SJCRH30 (cell line): ENCODE measurements around the gene CREB3L1. TPM values are rescaled to one million over a fixed set of nuclear protein-coding genes. Genes with fewer than 3 reads are reported as not detected.
"Not testable (repeated sequence)": the region's sequence is repeated elsewhere in the genome, so short reads cannot be mapped to it uniquely, and the experiment has no call there.

Experiments
- DNase-seq, 2 experiments: peaks; one replicate each; pipeline ENCODE4 v3.0.0-alpha.2; 2015 to 2020
- H3K27ac ChIP-seq: fragments of 250-450 bp; sonication (Bioruptor Pico); 2 replicates; pipeline ENCODE4 v1.5.1; 2020; ENCODE audit warnings: mild to moderate bottlenecking, moderate library complexity
- H3K27me3 ChIP-seq: fragments of 250-450 bp; sonication (Bioruptor Pico); 2 replicates; pipeline ENCODE4 v1.5.1; 2020; ENCODE audit warnings: mild to moderate bottlenecking, moderate library complexity
- H3K36me3 ChIP-seq: fragments of 250-450 bp; sonication (Bioruptor Pico); 2 replicates; pipeline ENCODE4 v1.5.1; 2020; ENCODE audit warnings: mild to moderate bottlenecking, moderate library complexity
- H3K4me1 ChIP-seq: fragments of 250-450 bp; sonication (Bioruptor Pico); 2 replicates; pipeline ENCODE4 v1.5.1; 2020; ENCODE audit warnings: mild to moderate bottlenecking, moderate library complexity
- H3K4me3 ChIP-seq: fragments of 250-450 bp; sonication (Bioruptor Pico); 2 replicates; pipeline ENCODE4 v1.5.1; 2020; ENCODE audit warnings: mild to moderate bottlenecking, moderate library complexity
- H3K9me3 ChIP-seq: fragments of 250-450 bp; sonication (Bioruptor Pico); replicated peaks from 2 replicates; pipeline ENCODE4 v1.5.1; 2020; ENCODE audit warnings: mild to moderate bottlenecking, moderate library complexity
- total RNA-seq: library from RNA; depleted of rRNA; stranded (reverse); fragments of >200 nt; shearing (Covaris generic); gene quantifications from 2 replicates; pipeline ENCODE4 v1.2.3, GENCODE V29; 2014

The CREB3L1 gene
- total RNA-seq, 1 experiment from 2014 or later: 0.34 TPM

DNA sequence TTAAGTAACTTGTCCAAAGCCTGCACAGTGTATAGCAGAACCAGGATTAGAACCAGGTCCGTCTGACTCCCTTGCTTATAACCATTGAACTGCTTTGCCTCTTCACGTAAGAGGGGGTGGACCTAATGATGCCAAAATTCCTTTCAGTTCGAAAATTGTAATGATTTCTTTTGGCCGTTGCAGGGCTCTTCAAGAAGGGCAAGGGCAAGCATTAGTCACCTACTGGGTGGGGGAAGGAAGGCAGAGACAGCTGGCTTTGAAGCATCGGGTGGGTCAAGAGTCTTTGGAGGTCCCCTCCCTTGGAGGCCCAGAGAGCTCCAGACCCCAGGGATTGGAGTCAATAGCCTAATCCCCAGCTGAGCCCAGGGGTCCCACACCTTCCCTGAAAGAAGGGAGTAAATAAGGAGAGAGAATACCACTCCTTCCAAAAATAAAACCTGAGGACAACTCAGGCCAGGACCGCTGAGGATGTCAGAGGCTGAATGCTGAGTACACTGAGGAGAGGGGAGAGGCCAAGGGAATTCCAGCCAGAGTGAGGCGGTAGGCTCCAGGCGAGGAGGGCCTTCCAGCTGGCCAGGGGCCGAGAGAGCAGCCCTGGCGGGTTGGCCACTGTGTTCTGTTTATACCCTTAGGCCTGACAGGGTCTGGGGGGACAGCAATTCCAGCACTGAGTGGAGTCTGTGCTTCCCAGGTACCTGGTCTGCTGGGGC, 14.1 kb downstream of the CREB3L1 start:
- Histone ChIP-seq H3K27me3 (0 out of 2 replicates have a peak, but pooled peaks cover 4% of the 10 kb centered on the region), H3K9me3 (no peaks in the 10 kb centered on the region), H3K4me1 (peaks cover 17% of the 10 kb centered on the region), H3K27ac (no peak overlapping the region), H3K36me3 (no peaks in the 10 kb centered on the region), H3K4me3 (no peak overlapping the region)
- no peak for DNase-seq

DNA sequence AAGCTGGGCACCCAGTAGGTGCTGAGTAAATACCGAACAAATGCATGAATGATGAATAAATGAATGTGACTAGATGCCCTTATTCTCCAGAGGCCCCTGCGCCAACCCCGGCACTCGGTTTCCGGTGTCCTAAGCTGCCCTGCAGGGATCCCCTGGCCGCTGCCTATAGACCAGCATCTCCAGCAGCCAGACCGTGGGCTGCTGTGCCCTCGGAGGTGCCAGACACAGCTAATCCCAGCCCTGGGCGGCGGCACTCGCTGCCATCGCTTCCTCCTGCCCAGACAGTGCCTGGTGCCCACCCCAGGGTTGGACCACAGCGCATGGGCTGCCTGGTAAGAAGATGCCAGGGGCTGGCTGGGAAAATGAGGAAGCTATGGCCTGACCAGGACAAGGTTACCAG, 15.6 kb downstream of the CREB3L1 start:
- peaks cover 20% of the 10 kb centered on the region for H3K4me1 ChIP-seq
- no peak overlapping the region for H3K4me3 ChIP-seq
- no peaks in the 10 kb centered on the region for H3K27me3 ChIP-seq
- DNase-seq: no peak
- H3K27ac ChIP-seq: no peak overlapping the region
- H3K9me3 ChIP-seq: no peaks in the 10 kb centered on the region
- H3K36me3 ChIP-seq: no peaks in the 10 kb centered on the region

- H3K36me3 ChIP-seq: no peaks in the 10 kb centered on the region
Measured at GRCh38 chr11:46293641-46294103, 16.2 kb downstream of the CREB3L1 start.

DNA sequence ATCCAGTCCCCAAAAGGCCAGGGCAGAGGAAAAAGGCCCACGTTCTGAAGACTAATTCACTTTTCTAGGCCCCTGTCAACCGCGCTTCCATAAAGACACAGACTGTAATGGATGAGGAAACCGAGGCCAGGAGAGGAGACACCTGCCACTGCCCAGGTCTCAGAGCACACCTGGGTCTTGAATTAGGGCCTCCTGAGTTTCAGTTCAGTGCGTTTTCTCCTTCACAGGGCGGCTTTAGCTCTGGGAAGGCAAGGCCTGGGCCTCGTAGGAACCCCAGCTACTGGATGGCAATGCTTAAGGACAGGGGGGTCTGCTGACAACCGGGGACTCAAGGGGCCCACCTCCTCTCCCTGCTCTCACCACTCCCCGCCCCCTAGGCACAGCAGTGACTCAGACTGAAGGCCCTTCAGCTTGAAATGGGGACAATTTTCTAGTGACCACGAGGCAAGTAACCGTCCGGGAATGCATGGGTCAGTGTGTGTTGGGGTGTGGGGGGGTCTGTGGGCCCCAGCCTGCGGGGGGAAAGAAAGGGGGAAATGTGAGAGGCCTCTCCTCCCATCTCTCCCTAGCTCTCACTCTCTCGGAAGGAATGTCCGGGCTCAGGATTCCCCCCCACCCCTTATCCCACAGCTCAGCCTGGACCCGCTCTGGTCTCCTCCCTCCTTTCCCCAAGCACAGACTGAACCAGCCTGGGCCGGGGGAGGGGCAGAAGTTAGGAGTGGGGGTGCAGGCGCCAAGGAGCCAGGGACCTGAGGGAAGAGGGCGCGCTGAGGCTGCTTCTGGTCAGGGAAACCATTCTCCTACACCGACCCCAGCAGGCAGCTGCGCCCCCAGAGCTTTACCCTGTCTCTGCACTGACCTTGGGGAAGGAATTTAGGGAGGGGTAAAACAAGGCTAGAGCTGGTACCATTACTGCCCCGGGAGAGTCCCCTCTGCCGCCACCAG, 17.2 kb downstream of the CREB3L1 start:
- H3K36me3 ChIP-seq: no peaks in the 10 kb centered on the region
- H3K9me3 ChIP-seq: no peaks in the 10 kb centered on the region
- H3K4me3 ChIP-seq: peak overlapping the region; percentile 55
- H3K27me3 ChIP-seq: no peaks in the 10 kb centered on the region
- peaks cover 20% of the 10 kb centered on the region for H3K4me1 ChIP-seq
- DNase-seq: peak; percentile 49 to 55
- H3K27ac ChIP-seq: peak overlapping the region; percentile 9

More at GRCh38 chr11:46293641-46294103, 16.2 kb downstream of the CREB3L1 start:
- no peaks in the 10 kb centered on the region for H3K9me3 ChIP-seq
- H3K27me3 ChIP-seq: no peaks in the 10 kb centered on the region
- H3K4me3 ChIP-seq: no peak overlapping the region
- peaks cover 20% of the 10 kb centered on the region for H3K4me1 ChIP-seq
- H3K27ac ChIP-seq: no peak overlapping the region
- no peak for DNase-seq

- Histone ChIP-seq H3K4me1 (peaks cover 16% of the 10 kb centered on the region), H3K9me3 (no peaks in the 10 kb centered on the region), H3K4me3 (peak overlapping the region; percentile 55), H3K36me3 (no peaks in the 10 kb centered on the region), H3K27ac (peak overlapping the region; percentile 9), H3K27me3 (no peaks in the 10 kb centered on the region)
- DNase-seq: peak; percentile 86 to 88
Measured at GRCh38 chr11:46295312-46296058, 18.0 kb downstream of the CREB3L1 start.

DNA sequence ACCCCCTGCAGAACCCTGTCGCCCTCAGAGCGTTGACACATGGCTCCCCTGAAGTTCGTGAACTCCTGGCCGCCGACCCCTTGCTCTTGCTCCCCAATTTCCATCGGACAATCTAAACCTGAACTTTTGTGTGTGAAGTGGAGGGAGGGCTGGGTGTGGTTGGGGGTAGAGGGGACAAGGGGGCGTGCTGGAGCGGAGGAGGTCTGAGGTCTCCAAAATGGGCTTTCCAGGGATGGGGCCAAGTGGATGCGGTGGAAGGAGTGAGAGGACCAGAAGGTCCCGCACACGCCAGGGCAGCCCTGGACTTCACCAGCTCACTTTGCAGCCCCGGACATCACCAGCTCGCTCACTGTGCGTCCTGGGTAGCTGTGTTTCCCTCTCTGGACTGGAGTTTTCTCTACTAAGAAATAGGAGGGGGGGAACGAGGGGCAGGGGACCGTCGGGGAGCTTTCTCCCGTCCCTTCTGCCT, 18.6 kb downstream of the CREB3L1 start:
- no peaks in the 10 kb centered on the region for H3K36me3 ChIP-seq

GRCh38 chr11:46296528-46297448, 19.3 kb downstream of the CREB3L1 start:
- Histone ChIP-seq H3K4me3 (peak overlapping the region; percentile 55), H3K4me1 (peaks cover 11% of the 10 kb centered on the region)

More for the DNA sequence above, 18.6 kb downstream of the CREB3L1 start:
- H3K4me3 ChIP-seq: peak overlapping the region; percentile 55
- H3K9me3 ChIP-seq: no peaks in the 10 kb centered on the region
- peak overlapping the region; percentile 6; the same call in 1 of the 2 replicates for H3K27ac ChIP-seq
- DNase-seq: no peak
- H3K27me3 ChIP-seq: no peaks in the 10 kb centered on the region
- H3K4me1 ChIP-seq: peaks cover 12% of the 10 kb centered on the region

GRCh38 chr11:46298699-46299433, 21.4 kb downstream of the CREB3L1 start:
- H3K4me1 ChIP-seq: peaks cover 11% of the 10 kb centered on the region
- DNase-seq: no peak

More at GRCh38 chr11:46296528-46297448, 19.3 kb downstream of the CREB3L1 start:
- H3K27ac ChIP-seq: peak overlapping the region; percentile 6; the same call in 1 of the 2 replicates
- H3K36me3 ChIP-seq: no peaks in the 10 kb centered on the region
- DNase-seq: peak; percentile 86 to 91
- no peaks in the 10 kb centered on the region for H3K9me3 ChIP-seq
- H3K27me3 ChIP-seq: no peaks in the 10 kb centered on the region

DNA sequence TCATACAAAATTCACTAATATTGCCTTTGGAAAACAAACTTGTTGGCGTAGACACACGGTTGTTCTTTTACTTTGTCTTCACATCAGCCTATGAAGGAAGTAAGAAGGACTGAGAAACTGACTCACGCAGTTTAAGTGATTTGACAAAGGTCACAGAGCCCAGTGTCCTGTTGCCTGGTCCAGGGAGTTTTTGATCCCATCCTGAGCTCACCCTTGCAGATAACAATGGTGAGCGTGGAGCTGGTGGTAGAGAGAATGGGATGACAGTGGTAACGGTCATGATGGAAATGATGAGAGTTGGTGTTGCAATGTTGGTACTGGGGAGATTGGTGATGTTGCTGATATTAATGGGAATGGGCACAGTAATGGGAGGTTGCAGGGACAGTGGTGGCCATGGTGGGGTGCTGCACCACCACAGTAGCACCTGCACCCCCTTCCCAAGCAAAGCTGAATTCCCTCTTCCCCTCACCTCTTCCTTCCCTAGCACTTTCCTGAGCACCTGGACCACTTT, 22.0 kb downstream of the CREB3L1 start:
- H3K36me3 ChIP-seq: no peaks in the 10 kb centered on the region

More at GRCh38 chr11:46298699-46299433, 21.4 kb downstream of the CREB3L1 start:
- no peaks in the 10 kb centered on the region for H3K36me3 ChIP-seq
- H3K9me3 ChIP-seq: no peaks in the 10 kb centered on the region
- no peaks in the 10 kb centered on the region for H3K27me3 ChIP-seq
- no peak overlapping the region for H3K4me3 ChIP-seq
- H3K27ac ChIP-seq: no peak overlapping the region

GRCh38 chr11:46300270-46300669, 22.8 kb downstream of the CREB3L1 start:
- Histone ChIP-seq H3K27me3 (no peaks in the 10 kb centered on the region), H3K27ac (no peak overlapping the region), H3K4me3 (no peak overlapping the region), H3K9me3 (no peaks in the 10 kb centered on the region), H3K4me1 (peaks cover 9% of the 10 kb centered on the region), H3K36me3 (no peaks in the 10 kb centered on the region)
- DNase-seq: no peak

More for the DNA sequence above, 22.0 kb downstream of the CREB3L1 start:
- Histone ChIP-seq H3K27me3 (no peaks in the 10 kb centered on the region), H3K4me1 (peaks cover 9% of the 10 kb centered on the region), H3K27ac (no peak overlapping the region), H3K9me3 (no peaks in the 10 kb centered on the region), H3K4me3 (no peak overlapping the region)
- DNase-seq: no peak

DNA sequence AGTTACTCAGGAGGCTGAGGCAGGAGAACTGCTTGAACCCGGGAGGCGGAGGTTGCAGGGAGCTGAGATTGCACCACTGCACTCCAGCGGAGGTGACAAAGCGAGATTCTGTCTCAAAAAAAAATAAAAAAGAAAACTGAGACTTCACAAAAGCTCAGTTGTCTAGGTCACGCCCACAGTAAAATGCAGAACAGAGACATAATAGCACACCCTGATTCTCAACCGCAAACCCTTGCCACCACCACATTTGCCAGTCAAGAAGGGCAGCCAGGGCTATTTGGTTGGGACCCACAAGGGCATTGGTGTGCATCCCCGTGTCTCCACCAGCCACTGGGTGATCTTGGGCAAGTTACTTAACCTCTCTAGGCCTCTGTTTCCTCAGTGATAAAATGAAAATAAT, 25.4 kb downstream of the CREB3L1 start:
- no peak for DNase-seq
- no peak overlapping the region for H3K27ac ChIP-seq
- no peaks in the 10 kb centered on the region for H3K4me1 ChIP-seq
- no peaks in the 10 kb centered on the region for H3K9me3 ChIP-seq
- H3K36me3 ChIP-seq: no peaks in the 10 kb centered on the region
- H3K4me3 ChIP-seq: no peak overlapping the region
- H3K27me3 ChIP-seq: no peaks in the 10 kb centered on the region

- H3K4me3 ChIP-seq, H3K27ac ChIP-seq, H3K36me3 ChIP-seq, H3K9me3 ChIP-seq, H3K27me3 ChIP-seq, DNase-seq, H3K4me1 ChIP-seq: not testable (repeated sequence)
Measured at GRCh38 chr11:46304036-46304435, 26.6 kb downstream of the CREB3L1 start.
